GM21515 (cell line): ENCODE measurements around the gene C5orf52.
"Not testable (repeated sequence)": the region's sequence is repeated elsewhere in the genome, so short reads cannot be mapped to it uniquely, and the experiment has no call there.

Experiments used
- ATAC-seq: cut with Tn5 transposase; IDR thresholded peaks from one replicate; pipeline ENCODE4 v1.9.1; 2021; ENCODE audit not compliant: unreplicated experiment

C5orf52 gene

DNA sequence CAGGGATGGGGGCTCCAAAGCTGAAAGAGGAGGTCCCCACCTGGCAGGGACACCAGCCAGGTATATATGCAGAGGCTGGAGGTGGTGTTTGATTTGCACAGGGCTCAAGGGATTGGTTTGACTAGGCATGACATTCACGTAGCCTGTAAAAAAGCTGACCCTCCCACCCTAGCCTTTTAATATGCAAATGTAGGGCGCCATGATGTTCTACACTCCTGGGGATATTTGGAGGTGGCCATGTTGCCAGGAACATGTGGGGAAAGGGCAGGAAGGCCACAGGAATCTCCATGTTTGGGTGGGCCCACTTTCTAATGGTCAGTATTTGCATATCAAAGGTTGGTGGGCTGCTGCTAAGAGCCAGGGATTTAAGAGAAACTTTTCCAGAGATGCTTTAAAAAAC lies 47.9 kb downstream of the C5orf52 start:
- ATAC-seq, result no peak

DNA sequence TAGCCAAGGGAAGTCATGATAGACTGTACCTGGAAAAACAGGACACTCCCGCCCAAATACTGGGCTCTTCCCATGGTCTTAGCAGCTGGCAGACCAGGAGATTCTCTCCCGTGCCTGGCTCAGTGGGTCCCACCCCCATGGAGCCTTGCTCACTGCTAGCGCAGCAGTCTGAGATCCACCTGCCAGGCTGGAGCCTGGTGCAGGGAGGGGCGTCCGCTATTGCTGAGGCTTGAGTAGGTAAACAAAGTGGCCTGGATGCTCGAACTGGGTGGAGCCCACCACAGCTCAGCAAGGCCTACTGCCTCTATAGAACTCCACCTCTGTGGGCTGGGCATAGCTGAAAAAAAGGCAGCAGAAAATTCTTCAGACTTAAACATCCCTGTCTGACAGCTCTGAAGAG lies 49.8 kb downstream of the C5orf52 start:
- ATAC-seq, result no peak

DNA sequence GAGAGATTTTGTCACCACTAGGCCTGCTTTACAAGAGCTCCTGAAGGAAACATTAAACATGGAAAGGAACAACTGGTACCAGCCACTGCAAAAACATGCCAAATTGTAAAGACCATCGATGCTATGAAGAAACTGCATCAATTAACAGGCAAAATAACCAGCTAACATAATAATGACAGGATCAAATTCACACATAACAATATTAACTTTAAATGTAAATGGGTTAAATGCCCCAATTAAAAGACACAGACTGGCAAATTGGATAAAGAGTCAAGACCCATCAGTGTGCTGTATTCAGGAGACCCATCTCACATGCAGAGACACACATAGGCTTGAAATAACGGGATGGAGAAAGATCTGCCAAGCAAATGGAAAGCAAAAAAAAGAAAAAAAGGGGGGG lies 51.6 kb downstream of the C5orf52 start:
- ATAC-seq, result not testable (repeated sequence)

DNA sequence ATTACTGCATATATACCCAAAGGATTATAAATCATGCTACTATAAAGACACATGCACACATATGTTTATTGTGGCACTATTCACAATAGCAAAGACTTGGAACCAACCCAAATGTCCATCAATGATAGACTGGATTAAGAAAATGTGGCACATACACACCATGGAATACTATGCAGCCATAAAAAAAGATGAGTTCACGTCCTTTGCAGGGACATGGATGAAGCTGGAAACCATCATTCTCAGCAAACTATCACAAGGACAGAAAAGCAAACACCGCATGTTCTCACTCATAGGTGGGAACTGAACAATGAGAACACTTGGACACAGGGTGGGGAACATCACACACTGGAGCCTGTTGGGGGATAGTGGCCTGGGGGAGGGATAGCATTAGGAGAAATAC lies 55.3 kb downstream of the C5orf52 start:
- not testable (repeated sequence) for ATAC-seq

DNA sequence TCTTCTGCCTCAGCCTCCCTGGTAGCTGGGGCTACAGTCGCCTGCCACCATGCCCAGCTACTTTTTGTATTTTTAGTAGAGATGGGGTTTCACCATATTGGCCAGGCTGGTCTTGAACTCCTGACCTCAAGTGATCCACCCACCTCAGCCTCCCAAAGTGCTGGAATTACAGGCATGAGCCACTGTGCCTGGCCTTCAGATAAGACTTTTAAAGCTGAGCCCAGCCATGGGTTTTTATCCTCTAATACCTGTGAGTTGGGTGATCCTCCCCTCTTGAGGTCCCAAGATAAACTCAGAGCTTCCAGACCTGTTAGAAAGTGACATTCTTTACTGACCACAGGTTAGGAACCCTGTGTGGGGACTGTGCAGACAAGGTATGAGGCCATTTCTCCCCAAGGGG lies 56.5 kb downstream of the C5orf52 start:
- not testable (repeated sequence) for ATAC-seq
